Esophagus mucosa (tissue), 1 donor: ENCODE measurements around the gene ZNF487. TPM values are rescaled to one million over a fixed set of nuclear protein-coding genes. Genes with fewer than 3 reads are reported as not detected.
A peak's percentile ranks its signal among the peaks of the same experiment; 100 is the strongest.
"Not testable (repeated sequence)": the region's sequence is repeated elsewhere in the genome, so short reads cannot be mapped to it uniquely, and the experiment has no call there.

Source experiments
- ATAC-seq: fragments of 200-7000 bp; cut with Tn5 transposase; one replicate; pipeline ENCODE4 v1.9.1; 2020
- total RNA-seq: library from RNA; stranded (reverse); gene quantifications from one replicate; pipeline ENCODE4 v1.2.4, GENCODE V29; 2023
- donor health status: DM: yes; HTN: yes; CAD: no.

ZNF487 gene
- 2.9 TPM for total RNA-seq

- ATAC-seq = peak; percentile 96
Observed at GRCh38 chr10:43436291-43437140, at the start of gene ZNF487. Gene ZNF487 (plus strand): TSS chr10:43437111. CDS start chr10:43475814, 38,703 bp downstream.

GRCh38 chr10:43387678-43388032, 49.3 kb upstream of the ZNF487 start:
- no peak for ATAC-seq

DNA sequence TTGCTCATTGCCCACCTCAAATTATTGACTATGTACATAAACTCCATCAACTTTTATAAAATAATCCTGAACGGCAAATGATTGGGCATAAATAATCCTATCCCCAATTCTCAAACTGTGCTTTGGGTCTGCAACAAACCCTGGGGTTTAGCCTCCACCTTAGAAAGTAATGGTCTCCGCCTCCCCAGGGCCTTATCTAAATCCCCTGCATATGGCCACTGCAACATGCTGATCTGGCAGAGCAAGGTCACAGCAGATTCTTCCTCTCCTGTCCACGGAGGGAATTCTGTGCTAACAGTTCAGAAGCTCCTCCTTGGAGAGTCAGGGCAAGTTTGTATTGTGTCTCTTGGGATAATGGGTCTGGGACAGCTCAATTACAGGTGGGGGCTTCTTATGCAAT, 47.0 kb upstream of the ZNF487 start:
- ATAC-seq = no peak

DNA sequence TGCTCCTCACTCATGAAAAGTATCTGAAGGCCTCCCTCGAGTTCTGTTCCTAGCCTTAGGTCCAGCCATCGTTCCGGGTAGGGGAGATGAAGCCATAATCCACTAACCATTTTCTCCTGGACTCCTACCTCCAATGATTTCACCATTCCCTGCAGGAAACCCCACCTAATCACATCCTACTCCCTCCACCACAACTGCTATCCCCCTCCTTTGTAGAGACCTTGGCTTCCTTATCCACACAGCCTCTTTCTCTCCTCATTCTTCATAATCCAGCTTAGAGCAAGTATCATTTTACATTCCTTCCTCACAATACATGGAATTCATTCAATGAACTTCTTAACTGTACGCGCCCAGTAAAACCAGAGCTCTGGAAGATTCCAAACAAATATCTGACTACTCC, 46.6 kb upstream of the ZNF487 start:
- no peak for ATAC-seq

- ATAC-seq = peak; percentile 56
Observed at GRCh38 chr10:43390759-43391158, 46.2 kb upstream of the ZNF487 start.

GRCh38 chr10:43391496-43391895, 45.4 kb upstream of the ZNF487 start:
- no peak for ATAC-seq

GRCh38 chr10:43392748-43393147, 44.2 kb upstream of the ZNF487 start:
- ATAC-seq = no peak

GRCh38 chr10:43393186-43393585, 43.7 kb upstream of the ZNF487 start:
- not testable (repeated sequence) for ATAC-seq

- no peak for ATAC-seq
Observed at GRCh38 chr10:43393606-43394360, 43.1 kb upstream of the ZNF487 start.

GRCh38 chr10:43394868-43395267, 42.0 kb upstream of the ZNF487 start:
- ATAC-seq = no peak

- no peak for ATAC-seq
Observed at GRCh38 chr10:43395571-43396060, 41.3 kb upstream of the ZNF487 start.

DNA sequence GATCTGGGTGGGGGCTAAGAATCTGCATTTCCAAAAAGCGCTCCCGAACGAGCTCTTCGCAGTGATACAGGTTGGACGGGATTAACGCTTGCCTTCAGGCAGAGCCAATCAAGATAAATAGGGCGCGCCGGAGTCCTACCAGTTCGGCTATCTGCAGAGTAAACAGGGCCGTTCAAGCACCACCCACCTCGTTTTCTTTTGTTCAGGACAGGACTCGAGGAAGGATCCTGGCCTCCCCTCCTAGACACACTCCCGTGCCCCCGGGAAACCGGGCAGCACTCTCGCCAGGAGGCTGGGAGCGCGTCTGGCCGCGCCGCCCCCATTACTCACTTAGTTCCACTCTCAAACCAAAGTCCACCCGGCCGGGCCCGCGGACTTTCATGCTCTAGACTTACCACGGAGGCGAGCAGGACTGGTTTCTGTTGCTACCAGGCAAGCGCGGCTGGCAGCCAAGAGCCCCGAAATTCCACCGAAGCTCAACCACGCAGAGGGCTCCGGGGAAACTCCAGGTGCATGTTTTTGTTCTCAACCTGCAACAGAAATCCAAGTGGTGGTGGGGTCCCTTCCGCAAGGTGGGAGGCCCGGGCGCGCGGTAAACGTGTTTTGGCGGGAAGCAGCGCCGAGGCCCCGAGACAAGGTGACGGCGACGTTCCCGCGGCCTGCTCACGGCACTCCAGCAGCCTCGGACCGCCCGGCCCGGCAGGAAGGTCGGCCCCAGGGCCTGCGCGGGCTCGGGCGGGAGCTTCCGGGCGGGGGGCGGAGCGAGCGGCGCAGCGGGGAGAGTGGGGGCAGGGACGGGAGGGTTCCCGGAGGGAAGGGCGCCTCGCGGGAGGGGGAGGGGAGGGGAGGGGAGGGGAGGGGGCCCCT, 40.6 kb upstream of the ZNF487 start:
- peak; percentile 84 for ATAC-seq

DNA sequence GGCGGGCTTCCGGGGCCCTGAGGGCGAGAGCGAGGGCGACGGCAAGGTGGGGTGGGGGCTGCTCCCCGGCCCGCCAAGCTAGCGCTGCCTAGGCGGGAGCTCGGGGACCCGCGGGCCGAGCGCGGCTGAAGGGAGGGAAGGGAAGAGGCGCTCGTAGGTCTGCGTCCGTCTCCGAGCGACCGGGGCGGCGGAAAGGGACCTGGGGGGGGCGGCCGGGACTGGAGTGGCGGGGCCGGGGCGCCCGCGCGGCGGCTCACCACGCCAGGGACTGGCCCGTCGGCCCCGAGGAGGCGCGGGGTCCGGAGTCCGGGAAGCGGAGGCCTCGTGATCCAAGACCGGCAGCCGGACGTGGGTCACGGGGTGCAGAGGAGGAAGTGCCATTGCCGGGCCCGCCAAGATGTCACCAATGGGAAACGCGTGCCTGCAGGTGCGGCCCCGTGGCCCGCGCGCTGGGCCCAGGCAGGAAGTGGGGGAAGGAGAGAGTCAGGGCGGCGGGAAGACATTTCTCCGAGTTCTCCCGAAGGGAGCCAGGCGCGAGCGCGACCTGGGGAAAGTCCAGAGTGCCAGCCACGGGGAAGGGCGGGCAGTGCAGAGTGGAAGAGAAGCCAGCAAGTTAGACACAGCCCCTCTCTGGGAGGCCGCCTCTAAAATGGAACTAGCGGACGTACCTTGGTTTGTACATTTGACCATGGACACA, 39.8 kb upstream of the ZNF487 start:
- peak; percentile 91 for ATAC-seq

DNA sequence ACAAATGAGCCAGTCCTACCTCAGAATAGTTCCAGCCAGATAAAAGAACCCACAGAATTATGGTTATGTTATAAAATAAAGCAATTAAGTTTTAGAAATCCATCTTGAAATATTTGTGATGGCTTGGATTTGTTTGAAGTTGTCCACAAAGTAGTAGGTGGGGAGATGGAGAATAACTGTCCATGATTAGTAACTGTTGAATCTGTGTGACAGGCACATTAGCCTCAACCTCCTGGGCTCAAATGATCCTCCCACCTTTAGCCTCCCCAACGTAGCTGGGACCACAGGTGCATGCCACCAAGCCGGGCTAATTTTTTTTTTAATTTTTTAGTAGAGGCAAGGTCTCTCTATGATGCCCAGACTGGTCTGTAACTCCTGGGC, 38.0 kb upstream of the ZNF487 start:
- ATAC-seq = no peak

GRCh38 chr10:43399320-43400310, 37.3 kb upstream of the ZNF487 start:
- ATAC-seq = no peak

DNA sequence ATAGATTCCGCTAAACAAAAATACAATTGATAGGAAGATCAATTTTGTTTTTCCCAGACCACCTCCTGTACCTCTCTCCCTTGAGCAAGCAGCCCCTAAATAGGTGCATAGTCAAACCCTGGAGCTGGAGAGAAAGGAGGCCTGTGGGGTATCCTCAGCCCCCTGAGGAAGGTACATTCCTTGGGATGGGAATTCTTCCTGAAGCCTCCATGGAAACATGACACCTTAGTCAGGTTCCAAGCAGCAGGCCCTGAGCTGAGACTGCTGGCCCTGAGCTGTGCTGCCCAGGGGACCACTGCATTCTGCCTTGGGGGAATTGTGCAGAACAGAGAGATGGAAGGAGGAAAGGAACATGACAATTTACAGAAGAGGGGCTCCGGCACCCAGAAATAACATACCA, 35.3 kb upstream of the ZNF487 start:
- no peak for ATAC-seq

DNA sequence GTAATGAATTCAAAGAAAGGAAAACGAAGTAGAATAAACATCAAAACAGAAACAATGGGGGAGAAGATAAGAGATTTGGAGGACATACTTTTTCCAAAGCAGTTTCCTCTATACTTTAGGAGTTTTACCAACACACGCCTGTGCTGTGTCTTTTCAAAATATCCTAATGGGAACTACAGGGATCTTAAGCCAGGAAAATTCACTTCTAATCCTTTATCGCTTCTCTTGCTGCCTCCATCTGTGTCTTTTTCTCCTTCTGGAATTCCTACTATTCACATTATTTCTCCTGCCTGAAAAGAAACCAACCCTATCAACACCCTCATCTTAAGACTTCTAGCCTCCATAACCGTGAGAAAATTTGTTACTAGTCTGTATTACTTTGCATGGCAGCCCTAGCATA, 34.7 kb upstream of the ZNF487 start:
- ATAC-seq = no peak

GRCh38 chr10:43402880-43403452, 33.9 kb upstream of the ZNF487 start:
- no peak for ATAC-seq

DNA sequence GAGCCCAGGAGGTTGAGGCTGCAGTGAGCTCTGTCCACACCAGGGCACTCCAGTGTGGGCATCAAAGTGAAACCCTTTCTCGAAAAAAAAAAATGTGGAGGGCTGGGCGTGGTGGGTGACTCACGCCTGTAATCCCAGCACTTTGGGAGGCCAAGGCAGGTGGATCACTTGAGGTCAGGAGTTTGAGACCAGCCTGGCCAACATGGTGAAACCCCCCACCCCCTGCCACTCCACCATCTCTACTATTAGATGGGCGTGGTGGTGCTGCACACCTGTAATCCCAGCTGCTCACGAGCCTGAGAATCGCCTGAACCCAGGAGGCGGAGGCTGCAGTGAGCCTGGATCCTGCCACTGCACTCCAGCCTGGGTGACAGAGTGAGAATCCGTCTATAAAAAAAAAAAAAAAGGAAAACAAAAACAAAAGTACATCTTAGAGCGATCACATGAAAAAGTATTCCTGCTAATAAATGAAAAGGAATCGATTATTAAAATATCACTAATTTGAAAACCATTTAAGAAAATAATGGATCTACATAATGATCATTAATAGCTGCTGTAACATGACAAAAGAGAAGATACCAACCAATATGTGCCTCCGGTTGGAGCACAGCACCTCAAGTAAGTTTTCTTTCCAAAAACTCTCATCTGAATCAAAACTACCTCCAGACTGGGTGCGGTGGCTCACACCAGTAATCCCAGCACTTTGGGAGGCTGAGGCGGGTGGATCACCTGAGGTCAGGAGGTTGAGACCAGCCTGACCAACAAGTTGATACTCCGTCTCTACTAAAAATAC, 32.8 kb upstream of the ZNF487 start:
- no peak for ATAC-seq

GRCh38 chr10:43404704-43405084, 32.2 kb upstream of the ZNF487 start:
- no peak for ATAC-seq
